ENCODE data around the gene DDX23.

DDX23 gene

DNA sequence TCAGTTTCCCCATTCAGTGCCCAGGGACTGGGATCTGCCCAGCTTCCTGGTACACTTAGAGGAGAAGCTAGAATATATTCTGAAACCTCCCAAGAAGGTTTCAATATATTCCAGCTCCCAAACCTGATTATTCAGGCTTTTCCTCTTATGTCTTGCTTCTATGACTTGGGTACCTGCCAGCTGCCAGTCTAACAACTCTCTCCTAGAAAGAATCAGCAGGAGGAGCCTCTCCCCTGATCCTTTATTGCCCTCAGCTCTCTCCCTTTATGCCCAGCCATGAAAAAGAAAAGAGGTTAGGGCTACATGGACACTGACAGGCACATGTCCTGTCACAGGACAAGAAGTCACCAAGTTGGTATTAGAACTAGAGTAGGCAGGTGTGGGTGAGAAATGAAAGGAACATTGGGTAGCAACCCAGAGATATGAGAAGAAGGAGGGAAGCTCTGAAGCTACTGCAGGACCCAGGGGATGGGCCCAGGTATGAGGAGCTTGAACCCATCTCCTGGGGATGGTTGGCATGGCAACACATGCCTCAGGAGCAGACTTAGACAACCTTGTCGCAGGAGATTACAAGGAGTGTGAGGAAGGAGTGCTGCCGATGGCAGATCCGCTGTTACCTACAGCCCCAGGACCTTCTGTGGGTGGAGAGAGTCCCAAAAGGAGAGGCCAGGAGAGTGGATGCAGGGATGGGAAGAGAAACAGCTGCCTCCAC, 35.7 kb downstream of the DDX23 start:
- Histone ChIP-seq H3K36me3 (ENCODE audit: insufficient read depth, low read length) (no peaks in the 10 kb centered on the region), H3K9me3 (ENCODE audit: low read length) (no peaks in the 10 kb centered on the region), H3K4me3 (ENCODE audit: low read depth, low read length, poor library complexity, severe bottlenecking) (no peak overlapping the region), H2AFZ (ENCODE audit: low read length) (no peak overlapping the region), H3K9ac (ENCODE audit: low read length) (no peak overlapping the region), H4K20me1 (ENCODE audit: insufficient read depth, low read length) (no peaks in the 10 kb centered on the region), H3K4me2 (ENCODE audit: low read length) (peak overlapping the region; percentile 91; the same call in 1 of the 2 replicates), H3K27me3 (ENCODE audit: insufficient read depth, low read length) (no peaks in the 10 kb centered on the region), H3K27ac (ENCODE audit: low read depth, low read length, poor library complexity, severe bottlenecking) (no peak overlapping the region), H3K79me2 (ENCODE audit: insufficient read depth, low read length) (no peaks in the 10 kb centered on the region), H3F3A (ENCODE audit: insufficient read depth, low read length) (peaks cover 5% of the 10 kb centered on the region; the same call in 1 of the 2 replicates), H3K9me2 (ENCODE audit: low read depth, low read length) (no peaks in the 10 kb centered on the region), H3K4me1 (ENCODE audit: insufficient read depth, low read length, severe bottlenecking) (peaks cover 16% of the 10 kb centered on the region)
- TF ChIP-seq, protein P1, sequence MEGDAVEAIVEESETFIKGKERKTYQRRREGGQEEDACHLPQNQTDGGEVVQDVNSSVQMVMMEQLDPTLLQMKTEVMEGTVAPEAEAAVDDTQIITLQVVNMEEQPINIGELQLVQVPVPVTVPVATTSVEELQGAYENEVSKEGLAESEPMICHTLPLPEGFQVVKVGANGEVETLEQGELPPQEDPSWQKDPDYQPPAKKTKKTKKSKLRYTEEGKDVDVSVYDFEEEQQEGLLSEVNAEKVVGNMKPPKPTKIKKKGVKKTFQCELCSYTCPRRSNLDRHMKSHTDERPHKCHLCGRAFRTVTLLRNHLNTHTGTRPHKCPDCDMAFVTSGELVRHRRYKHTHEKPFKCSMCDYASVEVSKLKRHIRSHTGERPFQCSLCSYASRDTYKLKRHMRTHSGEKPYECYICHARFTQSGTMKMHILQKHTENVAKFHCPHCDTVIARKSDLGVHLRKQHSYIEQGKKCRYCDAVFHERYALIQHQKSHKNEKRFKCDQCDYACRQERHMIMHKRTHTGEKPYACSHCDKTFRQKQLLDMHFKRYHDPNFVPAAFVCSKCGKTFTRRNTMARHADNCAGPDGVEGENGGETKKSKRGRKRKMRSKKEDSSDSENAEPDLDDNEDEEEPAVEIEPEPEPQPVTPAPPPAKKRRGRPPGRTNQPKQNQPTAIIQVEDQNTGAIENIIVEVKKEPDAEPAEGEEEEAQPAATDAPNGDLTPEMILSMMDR (IDR thresholded peaks at IDR 0.05; ENCODE audit: low read length): no peak
- no peak for TF ChIP-seq EZH2 (IDR thresholded peaks at IDR 0.05; ENCODE audit: borderline replicate concordance, low read length)

DNA sequence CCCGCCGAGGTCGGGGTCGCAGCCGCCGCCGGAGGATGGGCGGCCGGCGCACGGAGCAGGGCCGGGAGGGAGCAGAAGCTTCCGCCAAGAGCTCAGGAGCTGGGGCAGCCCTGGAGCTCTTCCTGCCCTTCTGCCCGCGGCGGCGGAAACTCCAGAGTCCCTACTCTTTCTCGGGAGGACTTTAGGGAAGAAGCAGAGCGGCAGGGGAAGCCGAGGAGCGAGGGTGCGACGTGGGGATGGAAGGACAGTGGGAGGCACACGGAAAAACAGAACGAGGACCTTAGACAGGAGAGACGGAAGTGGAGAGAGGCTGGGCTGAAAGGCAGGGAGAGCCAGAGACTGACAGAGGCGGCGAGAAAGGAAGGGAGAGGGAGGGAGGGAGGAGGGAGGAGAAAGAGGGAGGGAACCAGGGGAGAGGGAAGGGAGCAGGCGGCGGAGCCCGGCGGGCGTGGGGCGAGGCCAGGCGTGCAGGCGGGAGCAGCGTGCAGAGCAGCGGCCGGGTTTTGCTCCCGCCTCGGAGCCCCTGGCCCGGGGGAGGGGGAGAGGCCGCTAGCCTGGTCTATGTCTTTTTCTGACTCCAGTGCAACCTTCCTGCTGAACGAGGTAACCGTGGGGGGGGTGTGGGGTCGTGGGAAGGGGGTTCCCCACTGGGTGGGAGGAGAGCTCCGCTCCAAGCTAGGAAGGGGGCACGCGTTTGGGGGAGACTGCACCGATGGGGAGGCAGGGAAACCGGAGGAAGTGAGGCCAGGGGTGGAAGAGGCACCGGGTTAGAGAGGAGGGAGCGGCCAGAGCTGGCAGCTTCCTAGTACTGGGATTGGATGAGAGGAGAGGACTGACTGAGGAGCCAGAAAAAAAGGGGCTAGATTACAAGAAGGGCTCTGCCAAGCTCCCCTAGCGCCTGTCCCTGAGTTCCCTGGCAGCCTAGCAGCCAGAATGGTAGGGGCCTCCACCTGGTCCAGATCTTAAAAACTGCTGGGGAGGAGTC, 36.5 kb downstream of the DDX23 start:
- Histone ChIP-seq H3K27me3 (ENCODE audit: insufficient read depth, low read length) (no peaks in the 10 kb centered on the region), H4K20me1 (ENCODE audit: insufficient read depth, low read length) (no peaks in the 10 kb centered on the region), H2AFZ (ENCODE audit: low read length) (peak overlapping the region; percentile 95), H3K4me3 (ENCODE audit: low read depth, low read length, poor library complexity, severe bottlenecking) (peak overlapping the region; percentile 73), H3K4me1 (ENCODE audit: insufficient read depth, low read length, severe bottlenecking) (peaks cover 16% of the 10 kb centered on the region), H3K9me3 (ENCODE audit: low read length) (no peaks in the 10 kb centered on the region), H3F3A (ENCODE audit: insufficient read depth, low read length) (peaks cover 5% of the 10 kb centered on the region; the same call in 1 of the 2 replicates), H3K4me2 (ENCODE audit: low read length) (peak overlapping the region; percentile 91), H3K36me3 (ENCODE audit: insufficient read depth, low read length) (no peaks in the 10 kb centered on the region), H3K9ac (ENCODE audit: low read length) (peak overlapping the region; percentile 78), H3K9me2 (ENCODE audit: low read depth, low read length) (no peaks in the 10 kb centered on the region), H3K79me2 (ENCODE audit: insufficient read depth, low read length) (no peaks in the 10 kb centered on the region), H3K27ac (ENCODE audit: low read depth, low read length, poor library complexity, severe bottlenecking) (no peak overlapping the region)
- TF ChIP-seq EZH2 (IDR thresholded peaks at IDR 0.05; ENCODE audit: borderline replicate concordance, low read length): no peak
- TF ChIP-seq, protein P1 (IDR thresholded peaks at IDR 0.05; ENCODE audit: low read length): no peak

DNA sequence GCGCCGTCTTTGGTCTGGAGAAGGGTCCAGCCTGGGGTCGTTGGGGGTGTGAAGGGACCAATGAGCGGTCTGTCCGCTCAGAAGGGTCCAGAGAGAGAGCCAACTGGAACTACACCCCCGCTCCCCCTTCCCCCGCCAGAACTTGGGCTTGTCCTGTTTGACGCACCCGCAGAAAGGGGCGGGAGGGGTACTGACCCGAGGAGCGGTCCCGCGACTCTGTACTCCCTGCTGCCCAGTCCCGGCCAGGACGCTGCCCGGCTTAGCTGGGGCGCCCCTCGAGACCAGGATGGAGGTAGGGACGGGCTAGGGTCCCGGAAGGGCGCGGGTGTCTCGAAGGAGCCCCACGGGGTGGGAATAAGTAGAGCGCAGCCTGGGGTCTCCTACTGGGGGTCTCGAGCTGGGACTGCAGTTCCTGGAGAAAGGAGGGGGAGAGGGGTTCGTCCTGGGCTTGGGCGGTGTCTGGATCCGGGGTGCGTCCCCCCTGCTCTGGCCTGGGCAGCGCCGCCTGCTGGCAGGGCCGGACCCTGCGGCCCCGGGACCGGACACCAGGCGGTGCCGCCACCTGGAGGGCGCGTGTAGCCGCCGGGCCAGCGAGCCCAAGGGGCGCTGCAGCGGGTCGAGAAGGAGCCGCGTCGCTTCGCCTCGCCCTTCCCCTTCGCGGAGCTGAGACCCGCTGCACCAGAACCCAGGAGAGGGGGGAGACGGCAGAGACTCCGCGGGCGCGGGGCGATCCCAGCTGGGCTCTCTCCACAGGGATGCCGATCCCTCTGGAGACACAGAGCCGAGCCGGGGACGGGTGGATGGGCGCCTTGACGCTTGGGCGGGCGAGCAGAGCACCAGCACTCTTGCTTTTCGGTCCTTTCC, 37.5 kb downstream of the DDX23 start:
- Histone ChIP-seq H3K4me3 (ENCODE audit: low read depth, low read length, poor library complexity, severe bottlenecking) (peak overlapping the region; percentile 73), H3K36me3 (ENCODE audit: insufficient read depth, low read length) (no peaks in the 10 kb centered on the region), H3K9me3 (ENCODE audit: low read length) (no peaks in the 10 kb centered on the region), H3K27me3 (ENCODE audit: insufficient read depth, low read length) (no peaks in the 10 kb centered on the region), H4K20me1 (ENCODE audit: insufficient read depth, low read length) (no peaks in the 10 kb centered on the region), H3K9ac (ENCODE audit: low read length) (peak overlapping the region; percentile 78), H3K9me2 (ENCODE audit: low read depth, low read length) (no peaks in the 10 kb centered on the region), H2AFZ (ENCODE audit: low read length) (peak overlapping the region; percentile 95; the same call in 1 of the 2 replicates), H3K27ac (ENCODE audit: low read depth, low read length, poor library complexity, severe bottlenecking) (no peak overlapping the region), H3K79me2 (ENCODE audit: insufficient read depth, low read length) (no peaks in the 10 kb centered on the region), H3K4me2 (ENCODE audit: low read length) (peak overlapping the region; percentile 91), H3K4me1 (ENCODE audit: insufficient read depth, low read length, severe bottlenecking) (peaks cover 16% of the 10 kb centered on the region), H3F3A (ENCODE audit: insufficient read depth, low read length) (peaks cover 5% of the 10 kb centered on the region; the same call in 1 of the 2 replicates)
- TF ChIP-seq EZH2 (IDR thresholded peaks at IDR 0.05; ENCODE audit: borderline replicate concordance, low read length): no peak
- TF ChIP-seq, protein P1 (IDR thresholded peaks at IDR 0.05; ENCODE audit: low read length): peak; percentile 99

Data from OCI-LY1 (cell line).